A673 (cell line): ENCODE results near the gene CADPS2.

Source experiments
- CTCF ChIP-seq: fragments of 300-800, 200-600 bp; sonication (generic); conservative IDR thresholded peaks from 2 replicates; pipeline ENCODE4 v1.5.1; 2017; ENCODE audit warnings: low read depth, mild to moderate bottlenecking, antibody characterized with exemption, low read length, moderate library complexity, mixed read lengths
- EZH2 ChIP-seq: fragments of 200-600 bp; sonication (generic); IDR thresholded peaks from 2 replicates; pipeline ENCODE4 v1.6.1; 2017; ENCODE audit warnings: borderline replicate concordance, low read depth, mild to moderate bottlenecking, mixed read lengths, antibody characterized with exemption, low read length; ENCODE audit not compliant: poor library complexity, severe bottlenecking

GRCh38 chr7:122362473-122362872 lies 523.8 kb downstream of the CADPS2 start:
- TF ChIP-seq EZH2 (no peak), CTCF (no peak)
